Endometrial microvascular endothelial cells (primary cell): ENCODE data around the gene TTC27. TPM values are rescaled to one million over a fixed set of nuclear protein-coding genes. Genes with fewer than 3 reads are reported as not detected.
"Not testable (repeated sequence)": the region's sequence is repeated elsewhere in the genome, so short reads cannot be mapped to it uniquely, and the experiment has no call there.

ENCODE experiments used
- in situ Hi-C: cut with HindIII; loops from 2 replicates; pipeline ENCODE4 v1.10.0; 2017; ENCODE audit warnings: low sequenced_read_pairs, low pct_unique_long_range_greater_than_20kb; ENCODE audit errors: inconsistent ontology term
- total RNA-seq: library from RNA; depleted of rRNA; stranded (reverse); fragments of >200 nt; gene quantifications from one replicate; pipeline ENCODE4 v1.2.3, GENCODE V29; 2015; ENCODE audit errors: inconsistent ontology term

The TTC27 gene
- total RNA-seq, 1 donor from 2014 or later = 39.7 TPM

DNA sequence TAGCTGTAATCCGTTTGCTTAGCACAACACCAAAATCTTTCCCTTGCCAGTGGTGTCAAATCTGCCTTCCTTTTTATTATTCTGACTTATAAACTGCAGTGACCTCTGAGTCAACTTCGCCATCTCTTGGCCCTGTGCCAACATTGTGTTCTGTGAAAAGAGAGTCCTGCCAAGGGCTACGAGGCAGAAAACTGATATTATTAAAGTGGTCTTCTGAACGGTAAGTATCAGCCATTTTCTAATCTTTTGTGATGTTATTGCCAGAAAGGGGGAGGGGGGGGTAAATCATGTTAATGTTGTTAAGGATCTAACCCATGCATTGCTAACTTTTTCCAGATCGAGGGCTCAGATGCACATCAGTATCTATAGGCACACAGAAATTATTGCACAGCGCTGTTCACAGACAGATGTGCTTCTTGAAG lies 197.5 kb downstream of the TTC27 start:
- in situ Hi-C loops = no loop called here

DNA sequence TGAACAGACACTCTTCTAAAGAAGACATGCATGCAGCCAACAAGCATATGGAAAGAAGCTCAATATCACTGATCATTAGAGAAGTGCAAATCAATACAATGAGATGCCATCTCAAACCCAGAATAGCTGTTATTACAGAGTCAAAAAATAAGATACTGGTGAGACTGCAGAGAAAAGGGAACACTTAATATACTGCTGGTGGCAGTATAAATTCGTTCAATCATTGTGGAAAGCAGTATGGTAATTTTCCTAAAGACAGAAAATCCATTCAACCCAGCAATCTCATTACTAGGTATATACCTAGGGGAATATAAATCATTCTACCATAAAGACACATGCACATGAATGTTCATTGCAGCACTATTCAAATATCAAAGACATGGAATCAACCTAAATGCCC lies 202.3 kb downstream of the TTC27 start:
- in situ Hi-C loops = no loop called here

DNA sequence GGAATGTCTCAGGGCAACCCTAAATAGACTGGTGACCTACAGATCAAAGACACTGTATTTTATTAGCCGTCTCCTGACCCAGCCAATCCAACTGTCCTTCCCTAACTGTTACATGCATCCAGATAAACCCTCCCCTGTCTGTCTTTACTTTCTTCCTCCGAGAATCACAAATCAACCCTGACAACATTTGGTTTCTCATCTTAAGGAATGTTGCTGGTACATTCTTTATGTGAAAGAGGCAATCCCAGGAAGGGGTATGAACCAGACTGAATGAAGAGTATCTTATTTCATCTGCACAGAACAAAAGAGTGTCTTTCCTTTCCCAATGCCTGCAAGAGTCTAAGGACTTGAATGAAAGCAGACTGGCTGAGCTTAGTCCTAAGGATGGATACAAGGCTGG lies 205.0 kb downstream of the TTC27 start:
- in situ Hi-C loops = no loop called here

DNA sequence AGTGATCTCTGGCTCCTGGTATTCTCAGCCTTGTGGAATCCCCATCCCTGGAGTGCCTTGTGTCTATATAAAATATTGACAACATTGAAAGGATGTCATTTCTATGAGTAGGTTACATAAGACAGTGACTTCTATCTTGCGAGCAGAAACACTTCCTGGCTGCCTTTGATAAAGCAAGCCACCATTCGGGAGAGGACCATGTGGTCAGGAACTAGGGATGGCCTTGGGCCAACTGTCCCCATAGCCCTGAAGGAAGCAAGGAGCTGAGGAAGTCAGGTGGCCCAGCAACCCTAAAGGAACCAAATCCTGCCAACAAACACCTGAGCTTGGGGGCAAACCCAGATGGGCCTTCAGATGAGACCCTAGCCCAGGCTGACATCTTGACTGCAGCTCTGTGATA lies 205.9 kb downstream of the TTC27 start:
- in situ Hi-C loops = no loop called here

DNA sequence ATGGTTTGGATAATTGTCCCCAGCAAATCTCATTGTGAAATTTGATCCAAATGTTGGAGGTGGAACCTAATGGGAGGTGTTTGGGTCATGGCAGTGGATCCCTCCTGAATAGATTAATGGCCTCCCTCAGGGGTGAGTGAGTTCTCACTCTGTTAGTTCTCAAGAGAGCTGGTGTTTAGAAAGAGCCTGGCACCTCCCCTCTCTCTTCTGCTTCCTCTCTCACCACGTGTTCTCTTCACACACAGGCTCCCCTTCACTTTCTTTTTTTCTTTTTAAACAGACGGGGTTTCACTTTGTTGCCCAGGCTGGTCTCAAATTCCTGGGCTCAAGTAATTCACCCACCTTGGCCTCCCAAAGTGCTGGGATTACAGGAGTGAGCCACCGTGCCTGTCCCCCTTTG lies 207.3 kb downstream of the TTC27 start:
- in situ Hi-C loops = no loop called here

DNA sequence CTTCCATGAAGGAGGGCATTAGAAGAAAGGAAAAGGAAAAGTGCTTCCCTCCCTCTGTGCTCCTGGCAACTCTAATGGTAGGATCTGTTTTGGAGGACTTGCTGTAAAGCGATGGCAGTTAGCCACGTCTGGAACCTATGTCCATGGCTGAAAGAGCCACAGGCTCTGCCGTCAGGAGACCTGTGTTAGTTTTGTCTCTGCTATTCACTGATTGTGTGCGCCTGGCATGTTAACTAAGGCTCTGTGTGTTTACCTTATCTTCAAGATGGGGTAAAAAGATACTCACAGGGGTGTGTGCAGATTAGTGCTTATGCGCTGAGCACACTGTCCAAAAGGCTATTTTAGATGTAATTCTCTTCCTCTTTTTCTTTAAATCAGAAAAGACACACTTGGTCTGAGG lies 209.1 kb downstream of the TTC27 start:
- in situ Hi-C loops = no loop called here

DNA sequence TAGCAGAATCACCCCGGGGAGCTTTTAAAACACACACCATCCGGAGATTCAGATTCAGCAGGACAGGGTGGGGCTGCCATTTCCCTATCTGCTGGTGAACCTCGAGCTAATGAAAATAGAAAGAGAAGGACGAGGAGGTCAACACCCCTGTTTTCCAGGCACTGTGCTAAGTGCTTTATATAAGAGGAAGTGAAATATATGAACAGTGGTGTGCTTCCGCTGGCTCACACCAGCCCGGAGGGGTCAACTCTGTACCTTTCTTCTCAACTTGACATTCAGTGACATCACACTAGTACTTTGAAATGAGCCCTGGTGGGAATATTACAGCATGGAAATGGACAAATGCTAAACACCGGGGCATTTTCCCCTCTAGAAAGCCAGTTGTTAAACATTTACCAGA lies 210.6 kb downstream of the TTC27 start:
- in situ Hi-C loops = no loop called here

DNA sequence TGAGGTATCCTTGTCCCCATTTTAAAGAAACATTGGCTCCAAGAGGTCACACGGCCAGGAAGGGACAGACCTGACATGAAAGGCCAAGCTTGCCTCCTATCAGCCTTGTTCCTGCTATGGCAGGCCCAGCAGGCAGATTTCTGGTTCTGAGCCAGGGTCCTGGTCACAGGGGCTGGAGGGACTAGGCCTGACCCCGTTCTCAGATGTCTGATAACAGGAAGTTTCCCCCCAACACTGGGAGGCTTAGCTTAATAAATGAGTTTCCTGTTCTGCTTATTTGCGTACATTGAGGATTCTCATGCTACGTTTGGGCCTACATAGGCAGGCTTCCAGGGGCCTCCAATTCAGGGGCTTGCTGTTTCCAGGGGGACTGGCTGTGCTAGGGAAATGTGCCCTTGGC lies 211.1 kb downstream of the TTC27 start:
- in situ Hi-C loops = no loop called here

DNA sequence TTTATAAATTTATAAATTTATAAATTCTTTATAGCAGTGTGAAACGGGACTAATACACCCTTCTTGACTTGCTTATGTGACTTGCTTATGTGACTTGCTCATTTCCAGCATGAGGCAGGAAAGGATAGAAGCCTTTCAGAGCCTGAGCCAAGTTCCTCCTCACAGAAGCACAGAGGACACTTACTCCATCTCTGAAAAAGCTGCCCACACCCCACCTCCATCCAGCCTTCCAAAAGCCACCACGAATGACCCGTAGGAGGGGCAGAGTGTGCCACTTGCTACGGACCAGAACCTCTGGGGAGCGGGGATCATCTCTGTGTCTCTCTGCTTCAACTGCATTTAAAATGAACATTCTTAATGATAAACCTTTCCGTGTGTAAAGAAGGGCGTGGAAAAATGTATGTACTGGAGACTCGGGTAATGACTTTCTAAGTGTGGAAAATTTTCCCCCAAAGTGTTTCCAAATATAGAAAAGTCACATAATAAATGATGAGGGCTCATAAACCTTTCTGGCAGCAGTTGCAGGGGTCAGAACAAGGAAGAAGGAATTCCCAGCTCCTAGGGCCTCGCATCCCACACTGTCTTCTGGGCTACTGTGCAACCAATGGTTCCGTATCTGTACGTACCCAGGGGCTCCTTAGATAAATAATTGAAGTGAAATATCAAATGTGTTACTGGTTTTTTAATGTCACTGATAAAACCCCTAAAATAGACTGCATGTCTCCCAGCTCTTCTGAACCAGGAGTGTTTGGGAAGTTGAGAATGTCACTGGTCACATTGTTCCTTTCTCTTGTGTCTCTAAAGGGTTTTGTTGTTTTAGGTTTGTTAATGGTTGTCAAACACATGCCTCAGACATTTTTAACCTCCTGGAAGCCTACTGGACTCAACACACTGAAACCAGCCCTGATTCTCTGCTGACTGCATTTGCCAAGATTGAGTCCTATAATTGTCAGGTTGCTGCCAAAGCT lies 214.4 kb downstream of the TTC27 start:
- in situ Hi-C loops = no loop called here

DNA sequence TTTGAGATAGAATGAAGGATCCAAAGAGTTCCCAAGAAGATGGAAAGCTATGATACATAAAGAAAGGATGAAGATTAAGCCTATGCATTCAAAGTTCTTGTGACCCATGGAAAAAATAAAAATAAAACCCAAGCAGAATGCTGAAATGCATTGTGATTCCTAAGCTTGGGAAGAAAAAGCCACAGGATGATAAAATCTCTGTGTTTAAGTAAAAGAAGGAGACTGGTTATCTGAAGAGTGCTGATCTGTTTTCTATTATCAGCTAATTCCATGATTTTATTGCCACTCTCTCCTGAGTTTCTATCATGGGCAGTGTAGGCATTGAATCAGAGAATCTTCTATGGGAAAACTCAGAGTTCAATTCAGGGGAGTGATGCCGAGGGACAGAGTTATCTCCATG lies 215.8 kb downstream of the TTC27 start:
- in situ Hi-C loops = no loop called here

DNA sequence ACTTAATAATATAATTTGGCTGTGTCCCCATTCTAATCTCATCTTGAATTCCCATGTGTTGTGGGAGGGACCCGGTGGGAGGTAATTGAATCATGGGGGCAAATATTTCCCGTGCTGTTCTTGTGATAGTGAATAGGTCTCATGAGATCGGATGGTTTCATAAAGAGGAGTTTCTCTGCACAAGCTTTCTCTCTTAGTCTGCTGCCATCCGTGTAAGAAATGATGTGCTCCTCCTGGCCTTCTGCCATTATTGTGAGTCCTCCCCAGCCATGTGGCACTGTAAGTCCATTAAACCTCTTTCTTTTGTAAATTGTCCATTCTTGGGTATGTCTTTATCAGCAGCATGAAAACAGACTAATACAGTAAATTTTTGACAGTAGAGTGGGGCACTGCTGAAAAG lies 216.4 kb downstream of the TTC27 start:
- in situ Hi-C loops = no loop called here

DNA sequence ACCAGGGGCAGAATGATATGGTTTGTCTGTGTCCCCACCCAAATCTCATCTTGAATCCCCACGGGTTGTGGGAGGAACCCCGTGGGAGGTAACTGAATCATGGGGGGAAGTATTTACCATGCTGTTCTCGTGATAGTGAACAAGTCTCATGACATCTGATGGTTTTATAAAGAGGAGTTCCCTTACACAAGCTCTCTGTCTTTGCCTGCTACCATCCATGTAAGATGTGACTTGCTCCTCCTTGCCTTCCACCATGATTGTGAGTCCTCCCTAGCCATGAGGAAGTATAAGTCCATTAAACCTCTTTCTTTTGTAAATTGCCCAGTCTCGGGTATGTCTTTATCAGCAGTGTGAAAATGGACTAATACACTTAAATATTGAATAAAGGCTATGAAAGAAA lies 218.4 kb downstream of the TTC27 start:
- in situ Hi-C loops = not testable (repeated sequence)

DNA sequence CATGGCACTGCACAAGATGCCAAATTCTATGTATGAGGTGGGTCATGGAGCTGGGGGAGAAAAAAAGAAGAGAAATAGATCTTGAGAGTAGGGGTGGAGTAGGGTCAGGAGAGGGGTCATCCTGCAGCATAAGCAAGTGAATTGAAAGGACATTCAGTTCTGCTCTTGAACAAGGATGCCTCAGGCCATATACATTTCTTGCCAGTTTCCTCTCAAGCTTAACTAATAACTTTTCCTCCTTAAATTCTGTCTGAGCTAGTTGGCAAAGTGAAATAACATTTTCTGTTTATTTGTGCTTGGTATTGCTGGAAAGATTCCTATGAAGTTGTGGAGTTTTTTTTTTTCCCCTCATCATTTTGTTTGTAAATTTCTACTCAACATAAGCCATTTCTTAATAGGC lies 219.9 kb downstream of the TTC27 start:
- in situ Hi-C loops = no loop called here

DNA sequence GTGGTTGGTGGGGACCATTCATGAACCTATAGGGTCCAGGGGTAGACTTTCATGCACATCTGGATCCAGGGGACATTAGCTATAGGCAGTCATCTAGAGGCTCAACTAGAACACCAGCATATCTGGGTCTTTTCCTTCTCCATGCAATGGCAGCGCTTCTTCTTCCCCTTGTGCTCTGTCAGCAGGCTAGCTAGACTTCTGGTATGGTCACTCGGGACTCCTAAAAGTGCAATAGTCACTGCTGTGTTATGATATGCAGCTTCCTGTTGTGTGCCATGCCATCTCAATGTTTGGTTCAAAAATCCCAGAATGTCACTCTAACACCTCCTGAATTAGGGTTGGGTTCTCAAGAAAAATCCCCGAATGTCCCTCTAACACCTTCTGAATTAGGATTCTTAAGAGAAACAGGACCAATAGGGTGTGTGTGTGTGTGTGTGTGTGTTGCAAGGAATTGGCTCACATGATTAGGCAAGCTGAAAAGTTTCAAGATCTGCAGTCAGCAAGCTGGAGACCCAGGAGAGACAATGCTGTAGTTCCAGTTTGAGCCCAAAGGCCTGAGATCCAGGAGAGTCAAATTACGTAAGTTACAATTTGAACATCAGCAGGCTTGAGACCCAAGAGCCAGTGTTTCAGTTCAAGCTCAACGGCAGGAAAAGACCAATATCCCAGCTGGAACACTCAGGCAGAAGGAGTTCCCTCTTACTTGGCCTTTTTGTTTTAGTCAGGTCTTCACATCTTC lies 221.8 kb downstream of the TTC27 start:
- in situ Hi-C loops = no loop called here

DNA sequence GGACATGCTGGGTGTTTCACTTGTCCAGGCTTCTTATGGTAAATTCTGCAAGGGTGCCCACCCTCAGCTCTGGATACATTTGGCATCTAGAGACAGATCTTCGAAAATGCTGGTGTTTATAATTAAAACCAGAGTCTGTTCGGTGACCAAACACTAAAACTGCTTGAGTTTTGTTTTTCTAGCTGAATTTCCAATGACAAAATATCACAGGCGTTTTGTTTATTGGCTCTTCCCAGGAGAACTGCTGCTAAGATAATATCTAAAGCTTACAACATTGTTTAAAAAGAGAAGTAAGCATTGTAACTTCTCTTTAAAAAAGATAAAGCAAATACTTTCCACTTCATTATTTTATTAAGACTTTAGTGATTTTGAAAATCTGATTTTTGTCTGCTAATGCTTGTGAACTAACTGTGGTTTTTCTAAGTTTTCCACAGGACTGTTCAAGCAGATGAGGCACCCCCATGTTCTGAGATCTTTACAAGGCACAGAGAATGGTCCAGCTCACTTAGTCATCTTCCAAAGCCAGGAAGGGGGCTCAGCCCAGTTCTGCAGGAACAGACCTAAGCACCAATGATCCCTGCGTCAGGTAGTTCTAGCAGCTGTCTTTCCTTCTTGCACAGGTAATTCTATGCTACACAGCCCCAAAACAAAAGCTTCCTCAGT lies 224.1 kb downstream of the TTC27 start:
- in situ Hi-C loops = no loop called here

DNA sequence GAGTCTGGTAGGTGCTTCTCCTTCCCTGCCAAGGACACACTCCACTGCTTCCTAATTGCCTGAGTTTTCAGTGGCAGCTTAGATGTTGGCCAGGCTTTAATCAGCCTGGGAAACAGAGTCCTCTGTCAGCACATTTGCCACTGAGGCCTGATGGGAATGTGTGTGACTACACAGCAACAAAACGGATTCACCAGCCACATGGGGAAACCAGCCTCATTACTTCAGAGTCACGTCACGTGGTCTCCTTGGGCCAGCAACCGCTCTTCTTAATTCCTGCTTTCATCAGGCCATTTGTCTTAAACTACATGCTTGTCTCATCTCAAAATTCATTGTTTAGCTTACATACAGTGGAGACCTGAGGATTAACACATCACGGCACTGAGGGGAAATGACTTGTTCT lies 225.0 kb downstream of the TTC27 start:
- in situ Hi-C loops = no loop called here

DNA sequence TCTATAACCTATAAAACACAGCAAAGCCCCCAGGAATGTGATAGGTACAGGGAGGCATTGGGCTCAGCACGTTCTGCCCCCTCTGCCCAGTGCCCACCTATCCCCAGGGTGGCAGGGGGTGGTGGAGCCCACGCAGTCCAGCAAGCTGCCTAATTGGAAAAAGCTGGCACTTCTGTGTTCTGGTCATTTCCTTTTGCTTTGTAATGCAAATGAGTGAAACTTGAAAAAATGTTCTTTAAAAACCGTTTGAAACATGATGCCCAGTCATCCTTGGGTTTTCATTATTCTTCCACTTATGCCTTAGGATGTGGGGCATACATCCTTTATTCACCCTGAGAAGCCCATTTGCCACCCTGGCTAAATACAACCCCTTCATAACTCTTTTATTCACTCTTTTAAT lies 229.0 kb downstream of the TTC27 start:
- in situ Hi-C loops = no loop called here

DNA sequence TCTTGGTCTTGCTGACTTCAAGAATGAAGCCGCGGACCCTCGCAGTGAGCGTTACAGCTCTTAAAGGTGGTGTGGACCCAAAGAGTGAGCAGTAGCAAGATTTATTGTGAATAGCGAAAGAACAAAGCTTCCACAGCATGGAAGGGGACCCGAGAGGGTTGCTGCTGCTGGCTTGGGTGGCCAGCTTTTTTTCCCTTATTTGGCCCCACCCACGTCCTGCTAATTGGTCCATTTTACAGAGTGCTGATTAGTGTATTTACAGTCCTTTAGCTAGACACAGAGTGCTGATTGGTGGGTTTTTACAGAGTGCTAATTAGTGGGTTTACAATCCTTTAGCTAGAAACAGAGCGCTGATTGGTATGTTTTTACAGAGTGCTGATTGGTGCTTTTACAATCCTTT lies 230.9 kb downstream of the TTC27 start:
- in situ Hi-C loops = no loop called here

DNA sequence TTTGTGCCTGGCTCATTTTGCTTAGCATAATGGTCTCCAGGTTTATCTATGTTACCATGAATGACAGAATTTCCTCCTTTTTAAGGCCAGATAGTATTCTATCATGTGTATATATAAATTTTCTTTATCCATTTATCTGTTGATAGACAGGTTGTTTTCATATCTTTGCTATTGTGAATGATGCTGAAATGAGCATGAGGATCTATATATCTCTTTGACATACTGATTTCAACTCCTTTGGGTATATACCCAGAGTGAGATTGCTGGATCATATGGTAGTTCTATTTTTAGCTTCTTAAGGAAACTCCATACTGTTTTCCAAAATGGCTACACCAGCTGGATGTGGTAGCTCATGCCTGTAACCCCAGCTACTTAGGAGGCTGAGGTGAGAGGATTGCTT lies 232.5 kb downstream of the TTC27 start:
- in situ Hi-C loops = no loop called here
